GM12892 (cell line): ENCODE data around the gene TMC7.
"Not testable (repeated sequence)": the region's sequence is repeated elsewhere in the genome, so short reads cannot be mapped to it uniquely, and the experiment has no call there.

Experiments used
- POLR2A ChIP-seq: IDR thresholded peaks from 2 replicates; pipeline ENCODE4 v1.6.1; 2011; ENCODE audit warnings: low read depth, low read length, control low read depth
- POLR2AphosphoS5 ChIP-seq: IDR thresholded peaks from 2 replicates; pipeline ENCODE4 v1.6.1; 2011; ENCODE audit warnings: low read depth, low read length, control low read depth
- TAF1 ChIP-seq: IDR thresholded peaks from 2 replicates; pipeline ENCODE4 v1.6.1; 2011; ENCODE audit warnings: low read depth, mild to moderate bottlenecking, control low read depth, low read length, borderline replicate concordance

- TF ChIP-seq POLR2A, POLR2AphosphoS5, TAF1: not testable (repeated sequence)
Observed at GRCh38 chr16:18991731-18992130, 8.0 kb downstream of the TMC7 start.
